Chondrocyte (in vitro differentiated cells): ENCODE measurements around the gene THAP9. TPM values are rescaled to one million over a fixed set of nuclear protein-coding genes. Genes with fewer than 3 reads are reported as not detected.
A peak's percentile ranks its signal among the peaks of the same experiment; 100 is the strongest.

Experiments
- DNase-seq: peaks from one replicate; pipeline ENCODE4 v3.0.0; 2021; ENCODE audit warnings: mixed read lengths, low spot score
- H3K27ac Mint-ChIP-seq: one replicate; pipeline ENCODE4 v1.8.0; 2021; ENCODE audit warnings: mild to moderate bottlenecking, moderate library complexity, mixed read lengths; ENCODE audit not compliant: unreplicated experiment
- H3K27me3 Mint-ChIP-seq: 2 replicates; pipeline ENCODE4 v1.8.0; 2021; ENCODE audit warnings: low read depth, mixed read lengths
- H3K36me3 Mint-ChIP-seq: 2 replicates; pipeline ENCODE4 v1.8.0; 2021; ENCODE audit warnings: low read depth, mixed read lengths
- H3K4me1 Mint-ChIP-seq: 2 replicates; pipeline ENCODE4 v1.8.0; 2021; ENCODE audit warnings: low read depth, mild to moderate bottlenecking, mixed read lengths
- H3K4me3 Mint-ChIP-seq: one replicate; pipeline ENCODE4 v1.8.0; 2021; ENCODE audit warnings: mild to moderate bottlenecking, moderate library complexity, mixed read lengths; ENCODE audit not compliant: unreplicated experiment
- H3K9me3 Mint-ChIP-seq: 2 replicates; pipeline ENCODE4 v1.8.0; 2021; ENCODE audit warnings: low read depth, mixed read lengths
- CTCF ChIP-seq: fragments of 200-600 bp; sonication (generic); IDR thresholded peaks from 2 replicates; pipeline ENCODE4 v1.5.0; 2021; ENCODE audit warnings: antibody characterized with exemption, mild to moderate bottlenecking, moderate library complexity
- total RNA-seq: library from RNA; stranded (reverse); gene quantifications from 3 replicates; pipeline ENCODE4 v1.2.1, GENCODE V29; 2021

THAP9 gene
- total RNA-seq, 1 donor from 2014 or later, result 4.3 TPM

- peaks cover 20% of the 10 kb centered on the region for H3K36me3 Mint-ChIP-seq
- no peaks in the 10 kb centered on the region for H3K27me3 Mint-ChIP-seq
- peak overlapping the region; percentile 99 for H3K27ac Mint-ChIP-seq
- no peaks in the 10 kb centered on the region for H3K9me3 Mint-ChIP-seq
- peaks cover 49% of the 10 kb centered on the region for H3K4me1 Mint-ChIP-seq
- no peak for DNase-seq
- H3K4me3 Mint-ChIP-seq, result peak overlapping the region; percentile 92
- no peak for TF ChIP-seq CTCF
Observed at GRCh38 chr4:82891707-82892466, 8.6 kb upstream of the THAP9 start.

DNA sequence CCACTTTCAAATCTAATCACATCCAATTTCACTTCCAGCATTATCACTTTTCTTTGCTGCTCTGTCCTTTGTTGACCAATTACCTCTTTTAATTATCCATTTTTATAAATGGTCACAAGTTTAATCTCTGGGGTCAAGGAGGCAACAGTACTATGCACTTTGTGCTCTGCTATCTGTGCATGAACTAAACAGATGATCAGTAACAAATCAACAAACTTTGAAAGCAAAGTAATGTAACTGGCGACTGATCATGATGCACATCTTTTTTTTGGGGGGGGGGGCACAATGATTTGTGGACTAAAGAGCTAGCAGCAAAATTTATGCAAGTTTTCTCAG lies 8.1 kb upstream of the THAP9 start:
- Mint-ChIP-seq H3K9me3 (no peaks in the 10 kb centered on the region), H3K4me1 (peaks cover 50% of the 10 kb centered on the region), H3K27ac (peak overlapping the region; percentile 99), H3K36me3 (peaks cover 18% of the 10 kb centered on the region), H3K4me3 (no peak overlapping the region), H3K27me3 (no peaks in the 10 kb centered on the region)
- TF ChIP-seq CTCF, result no peak
- DNase-seq, result no peak

- H3K9me3 Mint-ChIP-seq, result no peaks in the 10 kb centered on the region
- peaks cover 16% of the 10 kb centered on the region for H3K36me3 Mint-ChIP-seq
- no peaks in the 10 kb centered on the region for H3K27me3 Mint-ChIP-seq
- no peak overlapping the region for H3K27ac Mint-ChIP-seq
- no peak overlapping the region for H3K4me3 Mint-ChIP-seq
- DNase-seq, result no peak
- TF ChIP-seq CTCF, result no peak
- H3K4me1 Mint-ChIP-seq, result peaks cover 57% of the 10 kb centered on the region
Observed at GRCh38 chr4:82893942-82894341, 6.6 kb upstream of the THAP9 start.

DNA sequence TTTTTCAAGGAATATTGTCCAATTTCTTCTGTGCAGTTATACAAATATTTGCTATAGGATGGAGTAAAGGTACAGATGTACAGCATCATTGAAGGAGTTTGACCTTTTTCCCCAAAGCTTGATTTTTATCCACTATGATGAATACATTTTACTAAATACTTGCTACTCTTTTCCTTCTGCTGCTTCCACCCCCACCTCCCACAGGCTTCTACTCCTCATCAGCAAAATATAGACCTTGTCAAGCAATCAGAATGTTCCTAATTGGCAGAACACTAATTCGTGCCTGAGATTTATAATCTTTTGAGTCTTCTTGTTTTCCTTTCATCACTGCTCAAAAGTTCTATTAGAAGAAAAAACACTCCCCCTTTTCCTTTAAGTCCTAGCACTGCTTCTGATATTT lies 3.8 kb upstream of the THAP9 start:
- Mint-ChIP-seq H3K4me1 (peaks cover 53% of the 10 kb centered on the region), H3K27ac (peak overlapping the region; percentile 2), H3K4me3 (no peak overlapping the region), H3K27me3 (no peaks in the 10 kb centered on the region), H3K9me3 (no peaks in the 10 kb centered on the region), H3K36me3 (peaks cover 14% of the 10 kb centered on the region)
- no peak for TF ChIP-seq CTCF
- DNase-seq, result no peak

GRCh38 chr4:82898322-82899243 lies 2.0 kb upstream of the THAP9 start:
- Mint-ChIP-seq H3K27ac (no peak overlapping the region), H3K4me3 (no peak overlapping the region), H3K27me3 (no peaks in the 10 kb centered on the region), H3K9me3 (no peaks in the 10 kb centered on the region), H3K36me3 (peaks cover 14% of the 10 kb centered on the region), H3K4me1 (peaks cover 45% of the 10 kb centered on the region)
- DNase-seq, result no peak
- TF ChIP-seq CTCF, result peak; percentile 82
